Endothelial cell of umbilical vein (primary cell): ENCODE results near the gene TBCD. TPM values are rescaled to one million over a fixed set of nuclear protein-coding genes. Genes with fewer than 3 reads are reported as not detected.

Experiments
- BruUV-seq: library from RNA; stranded (reverse); fragments of 400-500 nt; replicated peaks from 2 replicates; lab custom pipeline; 2021; lab: Mats Ljungman, UMichigan
- CTCF ChIA-PET: fragments of 300-600, 350-600 bp; sonication (Branson Sonifier 250); formaldehyde crosslinking; loops from one replicate; lab custom pipeline; 2021; ENCODE audit warnings: antibody characterized with exemption, inconsistent platforms; lab: Charles Lee
- POLR2A ChIA-PET: fragments of 300-600, 350-600 bp; sonication (Branson Sonifier 250); formaldehyde crosslinking; loops from one replicate; lab custom pipeline; 2021; ENCODE audit warnings: antibody characterized with exemption, inconsistent platforms; lab: Charles Lee
- DNase-seq: peaks from one replicate; pipeline ENCODE4 v3.0.0-alpha.2; 2011; ENCODE audit warnings: low read depth, low spot score
- FAIRE-seq: peaks from 2 replicates; lab custom pipeline; 2011; peaks lifted over from hg19 to GRCh38; lab: Jason Lieb, UNC
- H2AFZ ChIP-seq: 2 replicates; pipeline ENCODE4 v1.6.0; 2012; ENCODE audit warnings: low read depth, low read length, control low read depth, inconsistent platforms
- H3K27ac ChIP-seq: 2 replicates; pipeline ENCODE4 v1.5.1; 2011; ENCODE audit warnings: low read depth, mild to moderate bottlenecking, control low read depth, low read length, moderate library complexity; ENCODE audit not compliant: insufficient read depth
- H3K27me3 ChIP-seq, 2 experiments: 2 replicates each; pipeline versions ENCODE4 v1.6.0 to v1.6.1; 2011; ENCODE audit warnings: low read length in 2 of 2, mixed read lengths in 1 of 2; ENCODE audit not compliant: control insufficient read depth in 2 of 2, insufficient read depth in 2 of 2
- H3K36me3 ChIP-seq, 2 experiments: 2 replicates in 1 of 2; 3 replicates in 1 of 2; pipeline ENCODE4 v1.5.1; 2011; ENCODE audit warnings: low read length in 2 of 2, mild to moderate bottlenecking in 1 of 2, moderate library complexity in 1 of 2; ENCODE audit not compliant: control insufficient read depth in 2 of 2, insufficient read depth in 2 of 2; ENCODE audit errors: extremely low read depth in 1 of 2
- H3K4me1 ChIP-seq: 3 replicates; pipeline ENCODE4 v1.5.1; 2011; ENCODE audit warnings: mild to moderate bottlenecking, low read length; ENCODE audit not compliant: control insufficient read depth, insufficient read depth; ENCODE audit errors: extremely low read depth
- H3K4me2 ChIP-seq: 2 replicates; pipeline ENCODE4 v1.6.1; 2011; ENCODE audit warnings: low read length, control low read depth, mixed read lengths; ENCODE audit not compliant: insufficient read depth
- H3K4me3 ChIP-seq, 3 experiments: fragments of 200-600 bp in 1 of 3; sonication (generic), shearing (Covaris generic) in 1 of 3; replicated peaks in 1 of 3; 2 replicates each; pipeline ENCODE4 v1.5.1; 2011 to 2016; ENCODE audit warnings: control low read depth in 3 of 3, low read length in 3 of 3, mild to moderate bottlenecking in 2 of 3, inconsistent platforms in 1 of 3, low read depth in 1 of 3, moderate library complexity in 1 of 3; ENCODE audit not compliant: insufficient read depth in 1 of 3
- H3K79me2 ChIP-seq: 2 replicates; pipeline ENCODE4 v1.6.0; 2012; ENCODE audit warnings: low read length, inconsistent platforms; ENCODE audit not compliant: control insufficient read depth, insufficient read depth
- H3K9ac ChIP-seq: replicated peaks from 2 replicates; pipeline ENCODE3; 2011; ENCODE audit warnings: low read length, control low read depth; ENCODE audit not compliant: insufficient read depth; ENCODE audit errors: extremely low read depth
- H3K9me1 ChIP-seq: replicated peaks from 3 replicates; pipeline ENCODE4 v1.6.0; 2011; ENCODE audit warnings: mild to moderate bottlenecking, low read length; ENCODE audit not compliant: control insufficient read depth, insufficient read depth; ENCODE audit errors: extremely low read depth
- H3K9me3 ChIP-seq: replicated peaks from 2 replicates; pipeline ENCODE4 v1.5.1; 2012; ENCODE audit warnings: low read length, inconsistent platforms; ENCODE audit not compliant: control insufficient read depth, insufficient read depth
- H4K20me1 ChIP-seq: replicated peaks from 2 replicates; pipeline ENCODE3; 2011; ENCODE audit warnings: mild to moderate bottlenecking, low read length; ENCODE audit not compliant: control insufficient read depth, insufficient read depth; ENCODE audit errors: extremely low read depth
- CTCF ChIP-seq, 2 donors: IDR thresholded peaks; 1 replicate in 1 of 2; 2 replicates in 1 of 2; pipeline ENCODE4 v1.5.1; 2011; ENCODE audit warnings: low read length in 2 of 2, mild to moderate bottlenecking in 2 of 2, moderate library complexity in 2 of 2, control low read depth in 1 of 2, inconsistent platforms in 1 of 2, low read depth in 1 of 2; ENCODE audit not compliant: insufficient read depth in 1 of 2; ENCODE audit errors: extremely low read depth in 1 of 2
- EZH2 ChIP-seq: IDR thresholded peaks from 2 replicates; pipeline ENCODE4 v1.6.1; 2012; ENCODE audit warnings: borderline replicate concordance, low read depth, mild to moderate bottlenecking, moderate library complexity, low read length, inconsistent platforms; ENCODE audit not compliant: severe bottlenecking
- FOS ChIP-seq: IDR thresholded peaks from 2 replicates; pipeline ENCODE4 v1.6.1; 2011; ENCODE audit warnings: mild to moderate bottlenecking, low read length, moderate library complexity, borderline replicate concordance; ENCODE audit not compliant: insufficient read depth
- GATA2 ChIP-seq: IDR thresholded peaks from 2 replicates; pipeline ENCODE4 v1.7.0; 2011; ENCODE audit warnings: low read depth, mild to moderate bottlenecking, moderate library complexity, mixed read lengths, low read length; ENCODE audit not compliant: insufficient read length, insufficient read depth
- JUN ChIP-seq: IDR thresholded peaks from 2 replicates; pipeline ENCODE4 v1.6.1; 2011; ENCODE audit warnings: borderline replicate concordance, low read depth; ENCODE audit not compliant: insufficient read length, insufficient read depth
- MAX ChIP-seq: IDR thresholded peaks from 2 replicates; pipeline ENCODE4 v1.6.1; 2011; ENCODE audit not compliant: insufficient read depth, insufficient read length
- MYC ChIP-seq: IDR thresholded peaks from one replicate; pipeline ENCODE4 v1.6.1; 2011; ENCODE audit warnings: mild to moderate bottlenecking, low read depth, low read length
- POLR2A ChIP-seq: IDR thresholded peaks from 2 replicates; pipeline ENCODE4 v1.6.1; 2012; ENCODE audit warnings: low read depth, mild to moderate bottlenecking, control low read depth, low read length
- POLR2AphosphoS5 ChIP-seq: IDR thresholded peaks from 2 replicates; pipeline ENCODE4 v1.6.1; 2012; ENCODE audit warnings: low read depth, mild to moderate bottlenecking, control low read depth, low read length, moderate library complexity; ENCODE audit not compliant: insufficient read depth
- dilution Hi-C: fragments of 300-500 bp; cut with MboI; formaldehyde crosslinking; loops from one replicate; pipeline ENCODE4 v1.15.0; 2019; ENCODE audit warnings: low sequenced_read_pairs; ENCODE audit not compliant: extremely low pct_ligation_motif_present
- intact Hi-C: fragments of 100-400 bp; cut with micrococcal nuclease; formaldehyde crosslinking; loops from one replicate; pipeline ENCODE4 v1.10.0; 2022
- polyA plus RNA-seq, 4 experiments: library from polyadenylated mRNA; depleted of rRNA in 3 of 4; stranded (reverse) in 3 of 4; unstranded in 1 of 4; fragments of >200 nt; gene quantifications; 2 replicates each; pipeline versions ENCODE4 v1.2.1 to v1.2.3, GENCODE V29; 2011 to 2012; ENCODE audit warnings: missing spikeins in 1 of 4
- total RNA-seq: library from RNA; stranded (reverse); gene quantifications from 2 replicates; pipeline ENCODE4 v1.2.3, GENCODE V29; 2021

The TBCD gene
- total and polyA plus RNA-seq, 2 donors (not counting 3 experiments of a cell fraction or from before 2014, with no cell fraction given): 121 to 145 TPM

- dilution Hi-C loops: no loop called here
- Histone ChIP-seq H3K27ac (no peak overlapping the region), H4K20me1 (no peaks in the 10 kb centered on the region), H3K4me3 (no peak overlapping the region), H3K79me2 (no peaks in the 10 kb centered on the region), H3K36me3 (peaks cover 6 to 27% of the 10 kb centered on the region in 2 experiments), H3K9me3 (no peaks in the 10 kb centered on the region), H3K4me2 (no peak overlapping the region), H3K27me3 (no peaks in the 10 kb centered on the region), H2AFZ (no peak overlapping the region), H3K4me1 (no peaks in the 10 kb centered on the region), H3K9ac (no peak overlapping the region), H3K9me1 (no peaks in the 10 kb centered on the region)
- no TSS peak for BruUV-seq
- TF ChIP-seq JUN: no peak
- CTCF ChIA-PET: interaction anchor here (0.6 to 0.9 kb wide), 2 partner anchors 9 to 123 kb away, joined by 3 read pairs; no protein-coding TSS in a partner anchor
- intact Hi-C loops: no loop called here
- FAIRE-seq: no peak
- no peak for DNase-seq
- POLR2A ChIA-PET: no interaction called here
Measured at GRCh38 chr17:82905130-82905529, 153.3 kb downstream of the TBCD start.

GRCh38 chr17:82907797-82908542 is 156.1 kb downstream of the TBCD start:
- Histone ChIP-seq H3K9me3 (no peaks in the 10 kb centered on the region), H3K36me3 (peaks cover 0 to 31% of the 10 kb centered on the region in 2 experiments), H3K9me1 (no peaks in the 10 kb centered on the region), H3K4me1 (no peaks in the 10 kb centered on the region), H3K27me3 (no peaks in the 10 kb centered on the region), H3K27ac (no peak overlapping the region), H4K20me1 (no peaks in the 10 kb centered on the region), H3K4me3 (no peak overlapping the region), H3K4me2 (no peak overlapping the region), H3K9ac (no peak overlapping the region), H3K79me2 (no peaks in the 10 kb centered on the region), H2AFZ (no peak overlapping the region)
- DNase-seq (no peak), FAIRE-seq (no peak)
- dilution Hi-C loops (no loop called here), intact Hi-C loops (no loop called here)
- no TSS peak for BruUV-seq
- POLR2A ChIA-PET: no interaction called here
- CTCF ChIA-PET: interaction anchor here (1.4 to 1.9 kb wide), 2 partner anchors 10 to 126 kb away, joined by 6 read pairs; no protein-coding TSS in a partner anchor
- TF ChIP-seq MYC: no peak
- no peak for TF ChIP-seq MAX
- no peak for TF ChIP-seq POLR2A
- TF ChIP-seq JUN: no peak
- TF ChIP-seq EZH2: no peak
- TF ChIP-seq FOS: no peak
- TF ChIP-seq GATA2: no peak
- TF ChIP-seq POLR2AphosphoS5: no peak
- TF ChIP-seq CTCF (IDR thresholded peaks at IDR 0.05; ENCODE audit: extremely low read depth in 1 of 2, insufficient read depth in 1 of 2, low read depth in 1 of 2, low read length in 2 of 2): no peak
